ENCODE measurements around the gene SAT1.

SAT1 gene

GRCh38 chrX:23773601-23774175 is 9.3 kb upstream of the SAT1 start:
- Histone ChIP-seq H3K27me3 (replicated peaks; ENCODE audit: control insufficient read depth, insufficient read depth, low read length, poor library complexity, severe bottlenecking) (no peaks in the 10 kb centered on the region), H3K36me3 (ENCODE audit: control insufficient read depth, insufficient read depth, low read length) (no peaks in the 10 kb centered on the region), H3K4me3 (ENCODE audit: insufficient read depth, low read depth, low read length, poor library complexity, severe bottlenecking) (peak overlapping the region; percentile 29), H3K27ac (ENCODE audit: insufficient read depth, low read length, poor library complexity, severe bottlenecking) (peak overlapping the region; percentile 75), H3K9me3 (ENCODE audit: control insufficient read depth, low read length) (no peaks in the 10 kb centered on the region), H3K4me1 (ENCODE audit: control insufficient read depth, insufficient read depth, low read length, poor library complexity, severe bottlenecking) (no peaks in the 10 kb centered on the region)
- peak; percentile 14 to 37 (median 31) for DNase-seq

GRCh38 chrX:23776363-23776762 is 6.6 kb upstream of the SAT1 start:
- Histone ChIP-seq H3K4me1 (ENCODE audit: control insufficient read depth, insufficient read depth, low read length, poor library complexity, severe bottlenecking) (no peaks in the 10 kb centered on the region), H3K36me3 (ENCODE audit: control insufficient read depth, insufficient read depth, low read length) (no peaks in the 10 kb centered on the region), H3K27ac (ENCODE audit: insufficient read depth, low read length, poor library complexity, severe bottlenecking) (no peak overlapping the region), H3K4me3 (ENCODE audit: insufficient read depth, low read depth, low read length, poor library complexity, severe bottlenecking) (no peak overlapping the region), H3K27me3 (replicated peaks; ENCODE audit: control insufficient read depth, insufficient read depth, low read length, poor library complexity, severe bottlenecking) (no peaks in the 10 kb centered on the region), H3K9me3 (ENCODE audit: control insufficient read depth, low read length) (no peaks in the 10 kb centered on the region)
- no peak for DNase-seq

GRCh38 chrX:23779025-23779424 is 3.9 kb upstream of the SAT1 start:
- Histone ChIP-seq H3K4me3 (ENCODE audit: insufficient read depth, low read depth, low read length, poor library complexity, severe bottlenecking) (no peak overlapping the region), H3K27ac (ENCODE audit: insufficient read depth, low read length, poor library complexity, severe bottlenecking) (no peak overlapping the region), H3K36me3 (ENCODE audit: control insufficient read depth, insufficient read depth, low read length) (no peaks in the 10 kb centered on the region), H3K27me3 (replicated peaks; ENCODE audit: control insufficient read depth, insufficient read depth, low read length, poor library complexity, severe bottlenecking) (no peaks in the 10 kb centered on the region), H3K4me1 (ENCODE audit: control insufficient read depth, insufficient read depth, low read length, poor library complexity, severe bottlenecking) (peaks cover 3% of the 10 kb centered on the region), H3K9me3 (ENCODE audit: control insufficient read depth, low read length) (no peaks in the 10 kb centered on the region)
- no peak for DNase-seq

- no peak overlapping the region for H3K4me3 ChIP-seq (ENCODE audit: insufficient read depth, low read depth, low read length, poor library complexity, severe bottlenecking)
- no peaks in the 10 kb centered on the region for H3K27me3 ChIP-seq (replicated peaks; ENCODE audit: control insufficient read depth, insufficient read depth, low read length, poor library complexity, severe bottlenecking)
- DNase-seq = no peak
- peaks cover 3% of the 10 kb centered on the region for H3K4me1 ChIP-seq (ENCODE audit: control insufficient read depth, insufficient read depth, low read length, poor library complexity, severe bottlenecking)
- peak overlapping the region; percentile 89 for H3K27ac ChIP-seq (ENCODE audit: insufficient read depth, low read length, poor library complexity, severe bottlenecking)
- H3K36me3 ChIP-seq (ENCODE audit: control insufficient read depth, insufficient read depth, low read length) = peaks cover 5% of the 10 kb centered on the region
- H3K9me3 ChIP-seq (ENCODE audit: control insufficient read depth, low read length) = no peaks in the 10 kb centered on the region
These were observed 518 bp upstream of the SAT1 start for GRCh38 chrX:23782455-23782854.

- Histone ChIP-seq H3K9me3 (ENCODE audit: control insufficient read depth, low read length) (no peaks in the 10 kb centered on the region), H3K27me3 (replicated peaks; ENCODE audit: control insufficient read depth, insufficient read depth, low read length, poor library complexity, severe bottlenecking) (no peaks in the 10 kb centered on the region), H3K4me3 (ENCODE audit: insufficient read depth, low read depth, low read length, poor library complexity, severe bottlenecking) (peak overlapping the region; percentile 70), H3K36me3 (ENCODE audit: control insufficient read depth, insufficient read depth, low read length) (peaks cover 5% of the 10 kb centered on the region), H3K27ac (ENCODE audit: insufficient read depth, low read length, poor library complexity, severe bottlenecking) (peak overlapping the region; percentile 62), H3K4me1 (ENCODE audit: control insufficient read depth, insufficient read depth, low read length, poor library complexity, severe bottlenecking) (peaks cover 3% of the 10 kb centered on the region)
- DNase-seq = no peak
These were observed 856 bp downstream of the SAT1 start for GRCh38 chrX:23783589-23784469.

GRCh38 chrX:23784470-23785331 is 1.7 kb downstream of the SAT1 start:
- H3K27ac ChIP-seq (ENCODE audit: insufficient read depth, low read length, poor library complexity, severe bottlenecking) = peak overlapping the region; percentile 62
- peak overlapping the region; percentile 70 for H3K4me3 ChIP-seq (ENCODE audit: insufficient read depth, low read depth, low read length, poor library complexity, severe bottlenecking)
- peaks cover 3% of the 10 kb centered on the region for H3K4me1 ChIP-seq (ENCODE audit: control insufficient read depth, insufficient read depth, low read length, poor library complexity, severe bottlenecking)
- no peaks in the 10 kb centered on the region for H3K9me3 ChIP-seq (ENCODE audit: control insufficient read depth, low read length)
- no peaks in the 10 kb centered on the region for H3K27me3 ChIP-seq (replicated peaks; ENCODE audit: control insufficient read depth, insufficient read depth, low read length, poor library complexity, severe bottlenecking)
- no peak for DNase-seq
- H3K36me3 ChIP-seq (ENCODE audit: control insufficient read depth, insufficient read depth, low read length) = peaks cover 5% of the 10 kb centered on the region

- H3K36me3 ChIP-seq (ENCODE audit: control insufficient read depth, insufficient read depth, low read length) = peaks cover 5% of the 10 kb centered on the region
- no peak overlapping the region for H3K4me3 ChIP-seq (ENCODE audit: insufficient read depth, low read depth, low read length, poor library complexity, severe bottlenecking)
- DNase-seq = no peak
- no peaks in the 10 kb centered on the region for H3K27me3 ChIP-seq (replicated peaks; ENCODE audit: control insufficient read depth, insufficient read depth, low read length, poor library complexity, severe bottlenecking)
- no peak overlapping the region for H3K27ac ChIP-seq (ENCODE audit: insufficient read depth, low read length, poor library complexity, severe bottlenecking)
- no peaks in the 10 kb centered on the region for H3K9me3 ChIP-seq (ENCODE audit: control insufficient read depth, low read length)
- H3K4me1 ChIP-seq (ENCODE audit: control insufficient read depth, insufficient read depth, low read length, poor library complexity, severe bottlenecking) = peaks cover 3% of the 10 kb centered on the region
These were observed 2.6 kb downstream of the SAT1 start for GRCh38 chrX:23785580-23785979.

- no peak overlapping the region for H3K27ac ChIP-seq (ENCODE audit: insufficient read depth, low read length, poor library complexity, severe bottlenecking)
These were observed 3.4 kb downstream of the SAT1 start for GRCh38 chrX:23786268-23786815.

GRCh38 chrX:23787745-23788118 is 4.8 kb downstream of the SAT1 start:
- H3K36me3 ChIP-seq (ENCODE audit: control insufficient read depth, insufficient read depth, low read length) = peaks cover 5% of the 10 kb centered on the region
- no peak for DNase-seq
- H3K27ac ChIP-seq (ENCODE audit: insufficient read depth, low read length, poor library complexity, severe bottlenecking) = no peak overlapping the region
- no peaks in the 10 kb centered on the region for H3K27me3 ChIP-seq (replicated peaks; ENCODE audit: control insufficient read depth, insufficient read depth, low read length, poor library complexity, severe bottlenecking)
- H3K4me3 ChIP-seq (ENCODE audit: insufficient read depth, low read depth, low read length, poor library complexity, severe bottlenecking) = no peak overlapping the region
- peaks cover under 1% of the 10 kb centered on the region for H3K4me1 ChIP-seq (ENCODE audit: control insufficient read depth, insufficient read depth, low read length, poor library complexity, severe bottlenecking)
- H3K9me3 ChIP-seq (ENCODE audit: control insufficient read depth, low read length) = no peaks in the 10 kb centered on the region

More at GRCh38 chrX:23786268-23786815, 3.4 kb downstream of the SAT1 start:
- H3K27me3 ChIP-seq (replicated peaks; ENCODE audit: control insufficient read depth, insufficient read depth, low read length, poor library complexity, severe bottlenecking) = no peaks in the 10 kb centered on the region
- H3K4me1 ChIP-seq (ENCODE audit: control insufficient read depth, insufficient read depth, low read length, poor library complexity, severe bottlenecking) = peaks cover 3% of the 10 kb centered on the region
- no peak for DNase-seq
- H3K9me3 ChIP-seq (ENCODE audit: control insufficient read depth, low read length) = no peaks in the 10 kb centered on the region
- H3K36me3 ChIP-seq (ENCODE audit: control insufficient read depth, insufficient read depth, low read length) = peaks cover 5% of the 10 kb centered on the region
- H3K4me3 ChIP-seq (ENCODE audit: insufficient read depth, low read depth, low read length, poor library complexity, severe bottlenecking) = no peak overlapping the region
